ENCODE measurements around the gene PTPRC.

GRCh38 chr1:198624648-198624980 lies 14.2 kb upstream of the PTPRC start:
- TF ChIP-seq TAF1 (IDR thresholded peaks at IDR 0.05; ENCODE audit: borderline replicate concordance, insufficient read depth, low read length), result no peak
- no peak for TF ChIP-seq POLR2AphosphoS5 (IDR thresholded peaks at IDR 0.05; ENCODE audit: low read depth, low read length)
- TF ChIP-seq REST (IDR thresholded peaks at IDR 0.05; ENCODE audit: insufficient read depth in 1 of 2, low read depth in 2 of 2, low read length in 2 of 2), result no peak

Measured in PFSK-1 (cell line).